Coronary artery (tissue), 2 donors: Measurements from ENCODE around the gene NFE2L1.

ENCODE experiments used
- DNase-seq: peaks from one replicate; pipeline ENCODE4 v3.0.0-alpha.2; 2017; ENCODE audit warnings: low spot score
- H3K27ac ChIP-seq, 2 donors: fragments of 200-600 bp; sonication (generic); one replicate each; pipeline ENCODE4 v1.5.1; 2016 to 2019
- H3K4me3 ChIP-seq: fragments of 200-600 bp; sonication (generic); 2 replicates; pipeline ENCODE4 v1.5.1; 2016; ENCODE audit warnings: mild to moderate bottlenecking, moderate library complexity
- TF ChIP-seq, protein P1 (sequence below): fragments of 200-600 bp; sonication (generic); IDR thresholded peaks from one replicate; pipeline ENCODE4 v1.5.1; 2019; ENCODE audit warnings: antibody characterized with exemption

The NFE2L1 gene

DNA sequence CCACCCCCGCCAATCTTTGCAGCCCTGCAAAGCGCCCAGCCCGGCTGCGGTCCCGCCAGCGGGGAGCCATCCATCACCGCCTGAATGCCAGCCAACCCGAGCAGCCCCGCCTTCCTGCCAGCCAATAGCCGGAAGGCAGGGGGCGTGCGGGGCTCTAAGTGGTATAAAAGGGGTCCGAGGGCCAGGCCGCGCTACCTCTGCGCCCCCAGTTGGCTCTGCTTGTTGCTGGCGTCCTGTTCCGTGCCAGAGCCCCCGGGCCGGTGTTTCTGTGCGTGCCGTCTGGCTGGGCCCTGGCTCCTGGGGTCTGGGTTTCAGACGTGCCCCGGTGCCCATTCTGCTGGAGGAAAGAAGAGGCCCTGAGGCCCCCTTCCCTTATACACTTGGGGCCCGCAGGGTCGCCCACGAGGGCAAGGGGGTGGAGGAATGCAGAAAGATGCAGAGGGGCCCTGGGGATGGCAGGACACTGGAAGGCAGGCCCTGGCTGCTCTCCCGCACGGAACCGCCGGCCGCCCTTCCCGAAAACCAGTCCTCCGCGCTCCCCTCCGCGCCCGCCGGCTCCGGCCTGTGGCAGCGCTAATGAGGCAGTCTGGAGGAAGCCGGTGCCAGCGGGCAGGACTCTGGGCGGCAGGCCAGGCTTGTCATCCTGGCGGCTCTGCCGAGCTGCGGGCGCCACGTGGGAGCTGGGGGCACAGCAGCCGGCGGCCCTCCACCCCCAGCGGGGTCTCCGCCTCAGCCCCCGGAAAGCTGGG lies 24.6 kb upstream of the NFE2L1 start:
- TF ChIP-seq, protein P1, sequence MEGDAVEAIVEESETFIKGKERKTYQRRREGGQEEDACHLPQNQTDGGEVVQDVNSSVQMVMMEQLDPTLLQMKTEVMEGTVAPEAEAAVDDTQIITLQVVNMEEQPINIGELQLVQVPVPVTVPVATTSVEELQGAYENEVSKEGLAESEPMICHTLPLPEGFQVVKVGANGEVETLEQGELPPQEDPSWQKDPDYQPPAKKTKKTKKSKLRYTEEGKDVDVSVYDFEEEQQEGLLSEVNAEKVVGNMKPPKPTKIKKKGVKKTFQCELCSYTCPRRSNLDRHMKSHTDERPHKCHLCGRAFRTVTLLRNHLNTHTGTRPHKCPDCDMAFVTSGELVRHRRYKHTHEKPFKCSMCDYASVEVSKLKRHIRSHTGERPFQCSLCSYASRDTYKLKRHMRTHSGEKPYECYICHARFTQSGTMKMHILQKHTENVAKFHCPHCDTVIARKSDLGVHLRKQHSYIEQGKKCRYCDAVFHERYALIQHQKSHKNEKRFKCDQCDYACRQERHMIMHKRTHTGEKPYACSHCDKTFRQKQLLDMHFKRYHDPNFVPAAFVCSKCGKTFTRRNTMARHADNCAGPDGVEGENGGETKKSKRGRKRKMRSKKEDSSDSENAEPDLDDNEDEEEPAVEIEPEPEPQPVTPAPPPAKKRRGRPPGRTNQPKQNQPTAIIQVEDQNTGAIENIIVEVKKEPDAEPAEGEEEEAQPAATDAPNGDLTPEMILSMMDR, result peak; percentile 20
- H3K27ac ChIP-seq, result peak overlapping the region; percentile 82 to 93
- peak overlapping the region; percentile 78 for H3K4me3 ChIP-seq
- DNase-seq, result peak; percentile 90

DNA sequence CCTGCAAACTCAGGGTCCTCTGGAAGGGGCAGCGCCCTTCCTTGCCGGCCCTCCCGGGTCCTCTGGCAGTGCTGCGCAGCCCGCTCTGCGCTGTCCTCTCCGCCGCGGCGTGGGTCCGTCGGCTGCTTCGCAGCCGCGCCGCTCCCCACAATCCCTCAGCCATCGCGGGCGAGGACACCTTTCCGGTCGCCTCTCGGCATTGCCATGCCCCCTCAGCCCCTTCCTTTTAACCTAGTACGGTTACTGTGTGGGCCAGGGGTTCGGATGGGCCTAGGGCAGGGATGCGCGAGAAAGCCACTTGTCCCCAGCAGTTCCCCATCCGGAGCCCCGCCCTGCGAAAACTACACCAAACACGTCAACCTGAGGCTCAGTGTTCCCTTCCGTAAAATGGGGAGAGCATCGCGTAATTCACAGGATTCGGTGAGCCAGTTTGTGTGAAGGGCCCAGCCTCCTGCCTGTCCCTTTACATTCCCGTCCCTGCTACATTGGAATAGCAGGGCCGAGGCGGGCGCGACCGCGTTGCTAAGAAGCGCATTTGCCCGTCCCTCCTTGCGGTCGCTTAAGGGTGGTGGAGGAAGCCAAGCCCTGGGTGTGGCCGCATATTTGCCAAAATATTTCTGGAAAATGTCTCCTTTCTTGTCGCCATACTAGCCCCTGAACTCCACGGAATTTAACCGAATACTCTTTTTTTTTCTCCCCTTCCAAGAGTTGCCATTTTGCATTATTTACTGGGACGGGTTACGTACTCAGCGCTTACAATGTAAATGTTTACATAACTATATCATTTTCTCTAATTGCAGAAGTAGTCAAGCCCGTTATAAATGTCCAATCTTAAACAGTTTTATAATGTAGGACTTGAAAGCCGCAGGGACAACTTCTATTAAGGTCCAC lies 23.8 kb upstream of the NFE2L1 start:
- DNase-seq, result no peak
- peak overlapping the region; percentile 82 to 93 for H3K27ac ChIP-seq
- TF ChIP-seq, protein P1, result no peak
- H3K4me3 ChIP-seq, result peak overlapping the region; percentile 78

- peak; percentile 99 for DNase-seq
- peak overlapping the region; percentile 78 for H3K4me3 ChIP-seq
Measured at GRCh38 chr17:48025040-48025903, 22.9 kb upstream of the NFE2L1 start.

GRCh38 chr17:48025904-48026501 lies 22.2 kb upstream of the NFE2L1 start:
- no peak for DNase-seq
- peak overlapping the region; percentile 78 for H3K4me3 ChIP-seq
- TF ChIP-seq, protein P1, result no peak
- peak overlapping the region; percentile 59 to 93 for H3K27ac ChIP-seq

More at GRCh38 chr17:48025040-48025903, 22.9 kb upstream of the NFE2L1 start:
- TF ChIP-seq, protein P1, result peak; percentile 79
- H3K27ac ChIP-seq, result peak overlapping the region; percentile 82 to 93

DNA sequence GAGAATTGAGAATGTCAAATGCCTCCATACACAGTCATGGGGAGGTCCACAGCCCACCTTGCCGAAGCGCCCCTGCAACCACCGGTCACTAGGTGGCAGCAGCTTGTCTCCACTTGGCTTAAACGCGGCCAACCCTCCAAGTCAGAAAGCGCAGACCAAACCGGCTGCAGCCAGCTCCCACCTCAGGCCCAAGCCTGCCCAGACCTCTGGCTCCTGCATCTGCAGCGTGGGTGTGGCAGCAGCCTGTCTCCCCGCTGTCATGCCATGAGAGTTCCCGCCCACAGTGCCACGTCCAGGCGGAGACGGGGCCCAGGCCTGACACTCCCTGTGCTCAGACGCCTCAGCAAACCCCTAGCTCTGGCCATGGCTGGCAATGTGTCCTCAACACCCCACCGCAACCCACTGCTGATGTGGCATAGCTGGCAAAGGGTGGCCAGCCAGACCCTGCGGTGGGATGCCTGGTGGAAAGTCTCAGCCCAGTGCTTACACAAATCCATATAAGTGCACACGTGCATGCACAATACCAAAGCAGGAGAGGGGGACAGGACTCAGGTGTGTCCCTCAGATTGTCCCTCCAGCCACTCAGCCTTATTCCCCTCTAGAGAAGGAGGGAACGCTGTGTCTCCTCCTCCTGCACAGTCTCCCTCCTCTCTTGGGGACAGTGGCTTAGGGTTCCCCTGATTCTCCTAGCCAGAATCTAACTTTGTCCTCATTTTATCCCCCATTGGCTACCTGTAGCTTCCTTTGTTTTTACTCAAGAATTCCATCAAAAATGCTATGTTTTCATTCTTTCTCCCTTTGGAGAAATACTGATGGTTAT lies 21.4 kb upstream of the NFE2L1 start:
- peak overlapping the region; percentile 78 for H3K4me3 ChIP-seq
- TF ChIP-seq, protein P1, result peak; percentile 85
- DNase-seq, result peak; percentile 88
- H3K27ac ChIP-seq, result peak overlapping the region; percentile 59 to 93
